Hematopoietic multipotent progenitor cell treated with erythropoietin and hydrocortisone succinate and interleukin-3 and kit ligand, for 4 days (in vitro differentiated cells): Measurements from ENCODE around the gene ZC3H18.

Experiments used
- DNase-seq: peaks from one replicate; pipeline ENCODE4 v3.0.0-alpha.2; 2015

ZC3H18 gene

DNA sequence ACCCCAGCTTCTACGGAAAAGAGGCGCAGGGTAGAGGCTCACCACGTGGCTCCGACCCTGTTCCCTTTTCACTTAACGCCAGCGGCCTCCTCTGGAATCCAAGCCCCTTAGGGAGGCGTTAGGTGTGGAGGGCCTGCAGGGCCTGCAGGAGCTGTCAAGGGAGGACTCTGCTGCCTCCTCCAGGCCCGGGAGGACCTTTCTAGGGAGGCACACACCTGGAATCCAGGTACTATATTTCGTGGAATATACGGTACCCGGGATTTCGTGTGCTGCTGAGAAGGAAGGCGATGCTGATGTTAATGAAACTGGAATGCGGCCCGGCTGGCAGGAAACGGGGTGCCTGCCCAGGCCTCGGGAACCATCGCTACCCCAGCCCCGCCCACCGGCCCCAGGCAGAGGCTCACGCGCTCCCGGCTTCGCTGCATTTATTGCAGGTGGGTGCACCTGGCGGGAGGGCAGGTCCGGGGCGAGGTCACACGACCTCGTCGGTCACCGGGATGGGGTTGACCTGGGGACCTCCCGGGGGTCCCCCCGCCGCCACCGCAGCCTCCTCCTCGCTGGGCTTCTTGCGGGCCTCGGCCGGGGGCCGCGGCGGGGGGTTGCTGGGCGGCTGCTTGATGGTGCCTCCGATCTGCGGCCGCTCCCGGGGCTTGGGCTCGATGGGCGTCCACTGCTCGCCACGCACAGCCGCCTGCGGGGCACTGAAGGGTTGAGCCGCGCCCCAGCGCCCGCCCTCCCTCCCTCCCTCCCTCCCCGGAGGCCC is 72.9 kb downstream of the ZC3H18 start:
- DNase-seq: no peak

GRCh38 chr16:88643644-88643932 is 73.4 kb downstream of the ZC3H18 start:
- DNase-seq: no peak

DNA sequence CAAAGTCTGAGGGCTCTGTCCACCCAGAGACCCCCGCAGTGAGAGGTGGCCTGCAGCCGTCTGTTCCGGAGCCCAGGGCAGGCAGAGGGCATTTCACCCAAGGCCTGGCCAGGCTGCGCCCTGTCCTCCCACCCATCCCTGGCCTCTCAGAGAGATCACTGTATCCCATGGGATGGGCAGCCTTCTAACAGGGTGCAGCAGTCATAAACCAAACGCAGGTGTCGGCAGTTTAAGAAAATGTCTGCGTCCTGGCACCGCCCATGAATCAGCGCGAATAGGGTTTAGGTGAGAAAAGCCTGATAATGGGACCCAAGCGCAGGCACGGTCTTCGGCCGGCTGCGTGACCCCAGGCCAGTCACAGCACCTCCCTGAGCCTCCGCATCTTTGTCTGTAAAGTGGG is 75.3 kb downstream of the ZC3H18 start:
- DNase-seq: no peak

- no peak for DNase-seq
These were observed 75.7 kb downstream of the ZC3H18 start for GRCh38 chr16:88645941-88646340.

DNA sequence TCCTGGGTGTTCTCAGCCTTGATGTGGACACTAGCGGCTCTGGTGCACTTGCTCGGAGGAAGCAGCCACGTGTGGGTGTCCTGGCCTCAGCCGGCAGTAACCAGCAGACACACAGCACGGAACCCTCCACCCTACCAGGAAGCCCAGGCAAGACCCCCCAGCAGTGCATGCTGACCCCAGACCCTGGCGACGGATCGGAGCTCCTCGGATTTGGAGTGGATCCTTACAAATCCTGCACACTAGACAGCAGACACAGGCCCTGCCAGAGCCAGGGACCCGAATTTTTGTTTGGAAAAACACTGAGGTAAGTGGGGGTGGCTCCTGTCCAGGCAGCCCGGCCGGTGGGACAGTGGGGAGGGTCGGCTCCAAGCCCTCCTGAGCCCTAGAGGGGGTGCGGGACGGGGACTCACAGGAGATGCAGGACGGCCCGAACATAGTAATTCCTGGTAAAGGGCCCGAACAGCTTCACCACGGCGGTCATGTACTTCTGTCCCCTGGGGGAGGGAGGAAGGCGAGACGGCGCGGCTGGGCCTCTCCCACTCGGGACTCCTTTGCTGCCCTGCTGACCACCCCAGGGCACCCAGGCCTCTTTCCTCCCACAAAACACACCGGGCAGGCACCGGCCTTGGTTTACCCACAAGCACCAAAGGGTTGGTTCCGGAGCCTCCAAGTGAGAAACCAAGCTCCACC is 76.3 kb downstream of the ZC3H18 start:
- no peak for DNase-seq

GRCh38 chr16:88647178-88648070 is 77.2 kb downstream of the ZC3H18 start:
- DNase-seq: no peak

DNA sequence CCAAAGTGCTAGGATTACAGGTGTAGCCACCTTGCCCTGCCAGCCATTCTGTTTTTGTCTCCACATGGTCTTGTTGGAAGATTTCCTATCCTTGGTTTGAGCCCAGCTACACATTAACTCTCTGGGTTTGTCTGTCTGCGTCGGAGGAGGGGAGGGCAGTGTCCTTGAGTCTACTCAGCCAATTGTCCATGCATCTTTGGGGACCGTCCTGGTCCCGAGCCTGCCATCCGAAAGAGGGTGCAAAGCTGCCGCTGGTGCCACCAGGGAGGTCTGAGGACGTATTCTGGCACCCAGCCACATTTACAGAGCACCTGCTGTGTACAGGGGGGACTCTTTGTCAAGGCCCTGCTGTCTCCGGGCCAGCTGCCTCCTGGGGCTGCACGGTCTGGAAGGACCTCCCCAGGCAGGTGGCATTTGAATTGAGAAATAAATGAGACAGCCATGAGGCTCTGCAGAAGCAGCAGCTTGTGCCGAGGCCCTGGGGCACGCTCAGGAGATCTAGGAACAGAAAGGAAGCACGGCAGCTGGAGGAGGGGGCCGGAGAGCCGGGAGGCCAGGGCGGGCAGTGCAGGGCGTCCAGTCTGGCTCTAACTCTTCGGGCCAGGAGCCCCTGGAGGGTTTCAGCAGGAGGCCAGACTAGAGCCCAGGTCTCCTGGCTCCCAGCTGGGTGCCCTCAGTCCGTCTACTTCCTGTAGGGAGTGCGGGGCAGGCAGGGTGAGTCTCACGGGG is 79.2 kb downstream of the ZC3H18 start:
- no peak for DNase-seq

- DNase-seq: peak; percentile 74
These were observed 79.9 kb downstream of the ZC3H18 start for GRCh38 chr16:88649924-88650748.

- DNase-seq: peak; percentile 91
These were observed 80.6 kb downstream of the ZC3H18 start, which contains the start of gene CYBA for GRCh38 chr16:88650749-88651275. TSS of gene CYBA (minus strand) at chr16:88651053. CDS start at chr16:88651013, 40 bp downstream.

GRCh38 chr16:88651276-88651988 is 81.2 kb downstream of the ZC3H18 start:
- peak; percentile 61 for DNase-seq

GRCh38 chr16:88651989-88652761 is 82.0 kb downstream of the ZC3H18 start:
- DNase-seq: no peak

GRCh38 chr16:88652762-88653063 is 82.5 kb downstream of the ZC3H18 start:
- DNase-seq: no peak

DNA sequence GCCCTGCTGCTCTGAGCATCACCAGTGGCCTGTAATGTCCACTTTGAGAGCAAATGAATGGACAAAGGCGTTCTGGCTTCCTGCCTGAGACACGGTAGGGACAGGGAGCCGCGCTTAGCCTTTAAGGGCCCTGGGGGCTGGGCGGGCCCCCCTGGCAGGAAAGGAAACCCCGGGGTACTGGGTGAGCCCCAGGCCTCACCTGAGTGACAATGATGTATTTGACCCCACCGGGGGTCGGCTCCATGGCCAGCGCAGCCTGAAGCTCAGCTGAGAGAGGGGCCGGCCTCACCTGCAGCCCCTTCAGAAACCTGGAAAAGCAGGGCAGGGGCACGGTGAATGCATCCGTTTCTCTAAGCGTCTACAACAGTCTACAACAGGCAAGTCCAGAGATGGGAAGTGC is 82.9 kb downstream of the ZC3H18 start:
- no peak for DNase-seq

DNA sequence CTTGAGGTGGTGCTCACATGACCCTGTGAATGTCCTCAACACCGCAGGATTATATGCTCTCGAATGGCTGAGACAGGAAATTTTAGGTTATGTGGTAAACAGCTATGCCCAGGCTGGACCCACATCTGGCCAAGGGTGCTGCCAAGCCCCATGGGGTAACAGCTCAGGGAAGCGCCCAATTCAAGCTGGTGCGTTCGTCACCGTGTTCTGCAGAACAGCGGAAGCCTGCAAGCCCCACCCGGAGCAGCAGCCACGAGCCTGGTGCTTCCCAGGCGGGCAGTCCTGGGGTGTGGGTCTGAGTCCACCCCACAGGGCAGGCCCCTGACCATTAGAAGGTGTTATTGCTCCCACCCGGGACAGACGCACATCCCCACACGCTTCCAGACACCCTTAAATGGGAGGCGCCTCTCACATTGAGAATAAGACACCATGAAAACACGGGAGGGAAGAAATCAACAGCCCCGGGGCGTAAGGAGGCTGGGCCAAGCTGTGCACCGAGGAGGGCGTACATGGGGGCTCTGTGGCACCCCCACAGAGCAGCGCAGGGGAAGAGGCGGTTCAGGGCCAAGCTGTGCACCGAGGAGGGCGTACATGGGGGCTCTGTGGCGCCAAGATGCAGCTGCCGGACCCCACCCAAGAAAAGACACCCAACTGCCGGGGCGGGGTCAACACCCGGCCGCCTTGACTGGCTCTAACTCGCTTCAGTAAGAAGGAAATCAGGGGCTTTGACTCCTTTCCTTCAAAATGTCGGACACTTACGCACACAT is 83.6 kb downstream of the ZC3H18 start:
- DNase-seq: no peak

GRCh38 chr16:88654363-88655052 is 84.3 kb downstream of the ZC3H18 start:
- no peak for DNase-seq

DNA sequence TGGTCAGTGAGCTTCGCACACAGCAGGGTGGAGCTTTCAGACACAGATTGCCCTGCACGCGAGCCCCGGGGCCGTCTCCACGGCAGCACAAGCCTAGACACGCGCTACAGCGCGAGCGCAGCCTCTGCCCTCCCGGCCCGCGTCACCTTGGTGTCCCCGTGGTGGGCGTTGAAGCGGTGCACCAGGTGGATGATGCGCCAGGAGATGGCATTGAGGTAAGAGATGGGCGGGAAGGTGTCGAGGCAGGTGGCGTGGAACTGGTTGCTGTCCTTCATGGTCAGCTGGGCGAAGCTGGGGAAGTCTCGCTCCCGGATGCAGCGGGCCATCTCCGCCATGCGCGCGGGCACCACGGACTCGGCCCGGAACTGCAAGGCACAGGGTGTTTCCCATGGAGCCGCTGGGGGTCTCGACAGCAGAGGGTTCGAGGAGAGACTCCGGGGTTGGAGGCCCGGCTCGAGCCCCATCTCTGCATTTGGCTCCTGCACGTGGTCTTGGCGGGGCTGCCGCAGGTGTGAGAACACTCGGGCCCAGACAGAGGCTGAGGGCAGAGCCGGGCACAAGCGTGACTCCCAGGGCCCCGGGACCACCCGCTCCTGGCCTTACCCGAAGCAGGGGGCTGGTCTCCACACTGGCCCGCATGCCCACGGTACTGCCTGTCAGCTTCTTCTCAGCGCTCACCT is 85.0 kb downstream of the ZC3H18 start:
- DNase-seq: no peak

GRCh38 chr16:88655733-88656281 is 85.6 kb downstream of the ZC3H18 start:
- no peak for DNase-seq
